ENCODE data around the gene PCGF5.
A peak's percentile ranks its signal among the peaks of the same experiment; 100 is the strongest.
"Not testable (repeated sequence)": the region's sequence is repeated elsewhere in the genome, so short reads cannot be mapped to it uniquely, and the experiment has no call there.

PCGF5 gene

GRCh38 chr10:91220194-91220953, at the start of gene PCGF5:
PCGF5 (plus strand) TSS chr10:91220663; CDS start chr10:91222872, 2,209 bp downstream.
- peak; percentile 78 to 79 for DNase-seq (ENCODE audit: low read depth in 2 of 2)

- DNase-seq (ENCODE audit: low read depth in 2 of 2): no peak
Observed at GRCh38 chr10:91171485-91171884, 49.0 kb upstream of the PCGF5 start.

GRCh38 chr10:91172348-91172747, 48.1 kb upstream of the PCGF5 start:
- no peak for DNase-seq (ENCODE audit: low read depth in 2 of 2)

- DNase-seq (ENCODE audit: low read depth in 2 of 2): no peak
Observed at GRCh38 chr10:91185239-91185875, 35.1 kb upstream of the PCGF5 start.

GRCh38 chr10:91187156-91187555, 33.3 kb upstream of the PCGF5 start:
- no peak for DNase-seq (ENCODE audit: low read depth in 2 of 2)

- DNase-seq (ENCODE audit: low read depth in 2 of 2): not testable (repeated sequence)
Observed at GRCh38 chr10:91188010-91188409, 32.5 kb upstream of the PCGF5 start.

GRCh38 chr10:91188889-91189288, 31.6 kb upstream of the PCGF5 start:
- DNase-seq (ENCODE audit: low read depth in 2 of 2): no peak

GRCh38 chr10:91190388-91190870, 30.0 kb upstream of the PCGF5 start:
- DNase-seq (ENCODE audit: low read depth in 2 of 2): no peak

- DNase-seq (ENCODE audit: low read depth in 2 of 2): no peak
Observed at GRCh38 chr10:91190876-91191583, 29.4 kb upstream of the PCGF5 start.

- no peak for DNase-seq (ENCODE audit: low read depth in 2 of 2)
Observed at GRCh38 chr10:91191584-91191919, 28.9 kb upstream of the PCGF5 start.

GRCh38 chr10:91194497-91195179, 25.8 kb upstream of the PCGF5 start:
- no peak for DNase-seq (ENCODE audit: low read depth in 2 of 2)

GRCh38 chr10:91196268-91197048, 24.0 kb upstream of the PCGF5 start:
- no peak for DNase-seq (ENCODE audit: low read depth in 2 of 2)

GRCh38 chr10:91197127-91197526, 23.3 kb upstream of the PCGF5 start:
- DNase-seq (ENCODE audit: low read depth in 2 of 2): no peak

GRCh38 chr10:91198781-91199180, 21.7 kb upstream of the PCGF5 start:
- no peak for DNase-seq (ENCODE audit: low read depth in 2 of 2)

- DNase-seq (ENCODE audit: low read depth in 2 of 2): no peak
Observed at GRCh38 chr10:91200314-91201212, 19.9 kb upstream of the PCGF5 start.

GRCh38 chr10:91201213-91201996, 19.1 kb upstream of the PCGF5 start:
- no peak for DNase-seq (ENCODE audit: low read depth in 2 of 2)

GRCh38 chr10:91206427-91206826, 14.0 kb upstream of the PCGF5 start:
- DNase-seq (ENCODE audit: low read depth in 2 of 2): no peak

- DNase-seq (ENCODE audit: low read depth in 2 of 2): no peak
Observed at GRCh38 chr10:91206837-91207474, 13.5 kb upstream of the PCGF5 start.

GRCh38 chr10:91208642-91209041, 11.8 kb upstream of the PCGF5 start:
- no peak for DNase-seq (ENCODE audit: low read depth in 2 of 2)
